Caco-2 (cell line): ENCODE data around the gene MN1. TPM values are rescaled to one million over a fixed set of nuclear protein-coding genes. Genes with fewer than 3 reads are reported as not detected.

Experiments
- BruUV-seq: library from RNA; stranded (reverse); fragments of 400-500 nt; replicated peaks from 2 replicates; lab custom pipeline; 2021; lab: Mats Ljungman, UMichigan
- CTCF ChIA-PET: fragments of 300-600 bp; sonication (Branson Sonifier 250); formaldehyde crosslinking; loops from one replicate; lab custom pipeline; 2022; ENCODE audit warnings: antibody characterized with exemption; lab: Charles Lee
- POLR2A ChIA-PET: fragments of 300-600 bp; sonication (Branson Sonifier 250); formaldehyde crosslinking; loops from one replicate; lab custom pipeline; 2022; ENCODE audit warnings: antibody characterized with exemption; lab: Charles Lee
- DNase-seq, 2 experiments: peaks; one replicate each; pipeline versions ENCODE4 v3.0.0 to v3.0.0-alpha.2; 2020 to 2022
- H3K27me3 ChIP-seq: replicated peaks from 2 replicates; pipeline ENCODE4 v1.6.0; 2011; ENCODE audit warnings: low read length; ENCODE audit not compliant: control insufficient read depth, insufficient read depth
- H3K36me3 ChIP-seq: 2 replicates; pipeline ENCODE4 v1.5.1; 2011; ENCODE audit warnings: low read length; ENCODE audit not compliant: control insufficient read depth, insufficient read depth
- H3K4me1 ChIP-seq: fragments of 250-450 bp; sonication (Bioruptor Pico); 2 replicates; pipeline ENCODE4 v1.5.1; 2020; ENCODE audit warnings: mild to moderate bottlenecking
- H3K4me3 ChIP-seq: 2 replicates; pipeline ENCODE4 v1.5.1; 2011; ENCODE audit warnings: low read depth, mild to moderate bottlenecking, control low read depth, low read length
- H3K9me3 ChIP-seq: fragments of 250-450 bp; sonication (Bioruptor Pico); 2 replicates; pipeline ENCODE4 v1.5.1; 2020; ENCODE audit warnings: mild to moderate bottlenecking, moderate library complexity
- H3K27ac Mint-ChIP-seq: one replicate; pipeline ENCODE4 v1.8.0; 2022; ENCODE audit warnings: mixed read lengths; ENCODE audit not compliant: unreplicated experiment
- H3K27me3 Mint-ChIP-seq: one replicate; pipeline ENCODE4 v1.8.0; 2022; ENCODE audit warnings: mixed read lengths; ENCODE audit not compliant: insufficient read depth, unreplicated experiment
- H3K36me3 Mint-ChIP-seq: one replicate; pipeline ENCODE4 v1.8.0; 2022; ENCODE audit warnings: mild to moderate bottlenecking, mixed read lengths; ENCODE audit not compliant: insufficient read depth, unreplicated experiment
- H3K4me1 Mint-ChIP-seq: one replicate; pipeline ENCODE4 v1.8.0; 2022; ENCODE audit warnings: low read depth, mixed read lengths; ENCODE audit not compliant: unreplicated experiment
- H3K4me3 Mint-ChIP-seq: one replicate; pipeline ENCODE4 v1.8.0; 2022; ENCODE audit warnings: mild to moderate bottlenecking, moderate library complexity, mixed read lengths; ENCODE audit not compliant: unreplicated experiment
- H3K9me3 Mint-ChIP-seq: one replicate; pipeline ENCODE4 v1.8.0; 2022; ENCODE audit warnings: mixed read lengths; ENCODE audit not compliant: unreplicated experiment
- CTCF ChIP-seq, 2 experiments: fragments of 200-600 bp in 1 of 2; IDR thresholded peaks; 1 replicate in 1 of 2; 2 replicates in 1 of 2; pipeline versions ENCODE4 v1.5.1 to v1.8.0; 2011 to 2022; ENCODE audit warnings: antibody characterized with exemption in 1 of 2, control low read depth in 1 of 2, inconsistent platforms in 1 of 2, low read depth in 1 of 2, low read length in 1 of 2, mild to moderate bottlenecking in 1 of 2, moderate library complexity in 1 of 2; ENCODE audit not compliant: insufficient read depth in 1 of 2, severe bottlenecking in 1 of 2, unreplicated experiment in 1 of 2
- intact Hi-C: fragments of 100-400 bp; cut with micrococcal nuclease; formaldehyde crosslinking; loops from one replicate; pipeline ENCODE4 v1.10.0; 2022; ENCODE audit not compliant: unreplicated experiment
- total RNA-seq: library from RNA; stranded (reverse); gene quantifications from 2 replicates; pipeline ENCODE4 v1.2.3, GENCODE V29; 2022

MN1 gene
- total RNA-seq, 1 experiment from 2014 or later: 0.32 TPM

GRCh38 chr22:27839057-27839660, 37.6 kb upstream of the MN1 start:
- Mint-ChIP-seq H3K4me3 (no peak overlapping the region), H3K27ac (no peak overlapping the region), H3K4me1 (peaks cover 7% of the 10 kb centered on the region), H3K27me3 (no peaks in the 10 kb centered on the region), H3K9me3 (peaks cover 15% of the 10 kb centered on the region), H3K36me3 (peaks cover 18% of the 10 kb centered on the region)
- DNase-seq: no peak
- no peaks in the 10 kb centered on the region for H3K9me3 ChIP-seq
- H3K36me3 ChIP-seq: no peaks in the 10 kb centered on the region
- ChIA-PET CTCF (no interaction called here), POLR2A (no interaction called here)
- H3K4me1 ChIP-seq: peaks cover 14% of the 10 kb centered on the region; the same call in 1 of the 2 replicates
- BruUV-seq: no TSS peak
- no peak overlapping the region for H3K4me3 ChIP-seq
- intact Hi-C loops: no loop called here
- TF ChIP-seq CTCF (IDR thresholded peaks at IDR 0.05; ENCODE audit: insufficient read depth in 1 of 2, low read depth in 1 of 2, low read length in 1 of 2, severe bottlenecking in 1 of 2, unreplicated experiment in 1 of 2): no peak
- no peaks in the 10 kb centered on the region for H3K27me3 ChIP-seq

DNA sequence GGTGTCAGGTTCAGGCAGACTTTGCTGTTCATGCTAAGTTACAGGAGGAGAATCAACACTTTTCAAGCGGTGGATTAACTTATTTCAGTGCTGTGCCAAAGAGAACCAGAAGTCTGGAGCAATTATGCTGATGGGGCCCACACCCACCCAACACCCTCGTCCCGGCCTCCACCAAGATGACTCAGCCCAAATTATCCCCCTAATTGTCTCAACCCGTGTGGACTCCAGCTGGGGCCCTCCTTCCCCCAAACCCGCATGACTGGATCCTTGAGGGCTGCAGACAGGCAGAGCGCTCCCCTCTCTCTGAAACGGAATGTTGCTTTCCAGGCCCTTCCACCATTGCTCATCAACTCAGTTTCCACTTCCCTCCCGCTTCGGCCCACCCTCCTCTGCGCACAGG, 34.6 kb upstream of the MN1 start:
- intact Hi-C loops: no loop called here
- no TSS peak for BruUV-seq
- peak overlapping the region; percentile 38 for H3K27ac Mint-ChIP-seq
- POLR2A ChIA-PET: no interaction called here
- no peaks in the 10 kb centered on the region for H3K9me3 ChIP-seq
- H3K4me3 Mint-ChIP-seq: no peak overlapping the region
- H3K36me3 Mint-ChIP-seq: peaks cover 18% of the 10 kb centered on the region
- no peaks in the 10 kb centered on the region for H3K27me3 ChIP-seq
- no peak for DNase-seq
- H3K4me1 Mint-ChIP-seq: peaks cover 7% of the 10 kb centered on the region
- peaks cover 15% of the 10 kb centered on the region for H3K9me3 Mint-ChIP-seq
- H3K36me3 ChIP-seq: no peaks in the 10 kb centered on the region
- no peaks in the 10 kb centered on the region for H3K27me3 Mint-ChIP-seq
- H3K4me3 ChIP-seq: no peak overlapping the region
- TF ChIP-seq CTCF (IDR thresholded peaks at IDR 0.05; ENCODE audit: insufficient read depth in 1 of 2, low read depth in 1 of 2, low read length in 1 of 2, severe bottlenecking in 1 of 2, unreplicated experiment in 1 of 2): no peak
- peaks cover 14% of the 10 kb centered on the region; the same call in 1 of the 2 replicates for H3K4me1 ChIP-seq
- CTCF ChIA-PET: no interaction called here

- no TSS peak for BruUV-seq
- H3K27me3 ChIP-seq: no peaks in the 10 kb centered on the region
- ChIA-PET CTCF (no interaction called here), POLR2A (no interaction called here)
- peak overlapping the region; percentile 38 for H3K27ac Mint-ChIP-seq
- H3K27me3 Mint-ChIP-seq: no peaks in the 10 kb centered on the region
- peaks cover 18% of the 10 kb centered on the region for H3K36me3 Mint-ChIP-seq
- peaks cover 15% of the 10 kb centered on the region for H3K9me3 Mint-ChIP-seq
- no peaks in the 10 kb centered on the region for H3K9me3 ChIP-seq
- intact Hi-C loops: no loop called here
- H3K4me3 Mint-ChIP-seq: no peak overlapping the region
- peaks cover 7% of the 10 kb centered on the region for H3K4me1 Mint-ChIP-seq
- TF ChIP-seq CTCF (IDR thresholded peaks at IDR 0.05; ENCODE audit: insufficient read depth in 1 of 2, low read depth in 1 of 2, low read length in 1 of 2, severe bottlenecking in 1 of 2, unreplicated experiment in 1 of 2): no peak
- peaks cover 14% of the 10 kb centered on the region; the same call in 1 of the 2 replicates for H3K4me1 ChIP-seq
- DNase-seq: no peak
- no peak overlapping the region for H3K4me3 ChIP-seq
- H3K36me3 ChIP-seq: no peaks in the 10 kb centered on the region
Measured at GRCh38 chr22:27835446-27835845, 33.9 kb upstream of the MN1 start.
